T-cell (primary cell): ENCODE results near the gene BTG2. TPM values are rescaled to one million over a fixed set of nuclear protein-coding genes. Genes with fewer than 3 reads are reported as not detected.

Experiments
- ATAC-seq, 4 experiments: fragments of 200-7000 bp in 3 of 4; fragments of 150-1000 bp in 1 of 4; cut with Tn5 transposase; replicated peaks in 1 of 4; 1 replicate in 3 of 4; 2 replicates in 1 of 4; pipeline ENCODE4 v1.10.0; 2021; ENCODE audit warnings: moderate library complexity in 3 of 4, mild to moderate bottlenecking in 2 of 4, moderate number of reproducible peaks in 1 of 4
- CTCF ChIA-PET, 2 donors: fragments of 300-600 bp; sonication (Branson Sonifier 250); formaldehyde crosslinking; loops; one replicate each; lab custom pipeline; 2022; ENCODE audit warnings: antibody characterized with exemption in 2 of 2; lab: Charles Lee
- POLR2A ChIA-PET, 2 donors: fragments of 300-600 bp; sonication (Branson Sonifier 250); formaldehyde crosslinking; loops; one replicate each; lab custom pipeline; 2022; ENCODE audit warnings: antibody characterized with exemption in 2 of 2; lab: Charles Lee
- DNase-seq, 35 experiments: peaks; one replicate each; pipeline versions ENCODE4 v3.0.0 to v3.0.0-alpha.2; 2013 to 2023
- H3K27ac ChIP-seq: one replicate; pipeline ENCODE4 v1.5.1; 2013; ENCODE audit warnings: low read length
- H3K27me3 ChIP-seq, 2 experiments: replicated peaks in 1 of 2; 1 replicate in 1 of 2; 2 replicates in 1 of 2; pipeline versions ENCODE4 v1.6.1 to v1.7.0; 2013; ENCODE audit warnings: low read length in 1 of 2, mixed read lengths in 1 of 2; ENCODE audit not compliant: control insufficient read depth in 2 of 2, insufficient read depth in 2 of 2; ENCODE audit errors: extremely low read depth in 1 of 2
- H3K36me3 ChIP-seq, 2 donors: 1 replicate in 1 of 2; 2 replicates in 1 of 2; pipeline versions ENCODE4 v1.6.1 to v1.7.0; 2013; ENCODE audit warnings: low read length in 1 of 2; ENCODE audit not compliant: control insufficient read depth in 2 of 2, insufficient read depth in 1 of 2; ENCODE audit errors: extremely low read depth in 1 of 2
- H3K4me1 ChIP-seq, 2 experiments: 1 replicate in 1 of 2; 2 replicates in 1 of 2; pipeline versions ENCODE4 v1.6.1 to v1.7.0; 2013; ENCODE audit warnings: low read length in 2 of 2, mixed read lengths in 1 of 2; ENCODE audit not compliant: insufficient read depth in 2 of 2, control insufficient read depth in 1 of 2; ENCODE audit errors: extremely low read depth in 1 of 2
- H3K4me3 ChIP-seq, 2 donors: 1 replicate in 1 of 2; 2 replicates in 1 of 2; pipeline versions ENCODE4 v1.5.1 to v1.7.0; 2013; ENCODE audit warnings: mild to moderate bottlenecking in 2 of 2, low read length in 1 of 2, moderate library complexity in 1 of 2; ENCODE audit not compliant: control insufficient read depth in 1 of 2; ENCODE audit errors: extremely low read depth in 1 of 2
- H3K9me3 ChIP-seq: 2 replicates; pipeline ENCODE4 v1.7.0; 2013
- H3K27ac Mint-ChIP-seq, 2 donors: one replicate each; pipeline ENCODE4 v1.8.0; 2020 to 2021; ENCODE audit warnings: mild to moderate bottlenecking in 2 of 2, mixed read lengths in 2 of 2
- H3K27me3 Mint-ChIP-seq, 2 donors: one replicate each; pipeline ENCODE4 v1.8.0; 2021 to 2022; ENCODE audit warnings: mixed read lengths in 2 of 2
- H3K36me3 Mint-ChIP-seq: one replicate; pipeline ENCODE4 v1.8.0; 2021; ENCODE audit warnings: mixed read lengths
- H3K4me1 Mint-ChIP-seq, 3 donors: one replicate each; pipeline ENCODE4 v1.8.0; 2020 to 2022; ENCODE audit warnings: mixed read lengths in 3 of 3, mild to moderate bottlenecking in 1 of 3
- H3K4me3 Mint-ChIP-seq, 3 donors: one replicate each; pipeline ENCODE4 v1.8.0; 2020 to 2022; ENCODE audit warnings: mild to moderate bottlenecking in 3 of 3, mixed read lengths in 3 of 3, moderate library complexity in 3 of 3
- H3K9me3 Mint-ChIP-seq, 3 donors: one replicate each; pipeline ENCODE4 v1.8.0; 2020 to 2022; ENCODE audit warnings: mixed read lengths in 3 of 3
- WGBS: methylation state at CpG from one replicate; pipeline ENCODE4 v1.1.5; 2013; ENCODE audit warnings: missing lambda C conversion rate; ENCODE audit not compliant: insufficient coverage; 5-methylcytosine and 5-hydroxymethylcytosine counted together
- total RNA-seq, 35 experiments: library from RNA in 6 of 35; stranded (reverse) in 6 of 35; fragments of 120-200 nt in 1 of 35; gene quantifications; one replicate each; pipeline versions ENCODE4 v1.2.1 to v1.2.4 and lab custom pipeline; 2013 to 2026

BTG2 gene
- total RNA-seq, 5 donors from 2014 or later (not counting 1 experiment from before 2014, with no cell fraction given) = 172 to 655 (median 186) TPM

GRCh38 chr1:203306965-203307541, 1.7 kb downstream of the BTG2 start:
- WGBS = 19% methylated on average over 12 of the region's 21 CpGs
- DNase-seq (peak in 16 of 35 experiments; percentile 38 to 58 (median 46)), ATAC-seq (no peak)
- H3K9me3 ChIP-seq = no peaks in the 10 kb centered on the region
- peak overlapping the region; percentile 98 for H3K27ac ChIP-seq
- Mint-ChIP-seq H3K27me3 (no peaks in the 10 kb centered on the region), H3K36me3 (peaks cover 49% of the 10 kb centered on the region), H3K27ac (peak overlapping the region; percentile 94 to 96), H3K4me3 (peak overlapping the region; percentile 94 to 100 (median 98)), H3K9me3 (no peaks in the 10 kb centered on the region), H3K4me1 (peaks cover 68 to 78% (median 76%) of the 10 kb centered on the region in 3 donors)
- H3K4me1 ChIP-seq = peaks cover 23 to 72% of the 10 kb centered on the region in 2 experiments
- H3K27me3 ChIP-seq = no peaks in the 10 kb centered on the region
- ChIA-PET POLR2A (interaction anchor here (0.5 to 9.7 kb wide), 25 partner anchors 10 to 42 kb away, joined by 3 to 366 read pairs (median 7); no protein-coding TSS in a partner anchor), CTCF (interaction anchor here (0.7 to 6.1 kb wide), 19 partner anchors 14 to 288 kb away, joined by 3 to 80 read pairs (median 5); no protein-coding TSS in a partner anchor)
- peaks cover 9 to 47% of the 10 kb centered on the region in 2 donors for H3K36me3 ChIP-seq
- H3K4me3 ChIP-seq = peak overlapping the region; percentile 100

GRCh38 chr1:203307641-203308126, 2.4 kb downstream of the BTG2 start:
- no peaks in the 10 kb centered on the region for H3K9me3 ChIP-seq
- WGBS = 22% methylated on average over 1 of the region's 3 CpGs
- no peaks in the 10 kb centered on the region for H3K27me3 ChIP-seq
- ChIA-PET POLR2A (interaction anchor here (0.5 to 9.7 kb wide), 23 partner anchors 9 to 375 kb away, joined by 3 to 366 read pairs (median 7); no protein-coding TSS in a partner anchor), CTCF (interaction anchor here (0.7 to 6.1 kb wide), 18 partner anchors 14 to 287 kb away, joined by 3 to 80 read pairs (median 5); no protein-coding TSS in a partner anchor)
- Mint-ChIP-seq H3K4me3 (peak overlapping the region; percentile 94 to 100 (median 98)), H3K36me3 (peaks cover 49% of the 10 kb centered on the region), H3K27me3 (no peaks in the 10 kb centered on the region), H3K9me3 (no peaks in the 10 kb centered on the region), H3K27ac (peak overlapping the region; percentile 94 to 96), H3K4me1 (peaks cover 69 to 80% (median 75%) of the 10 kb centered on the region in 3 donors)
- peak overlapping the region; percentile 100 for H3K4me3 ChIP-seq
- DNase-seq (no peak), ATAC-seq (no peak)
- H3K4me1 ChIP-seq = peaks cover 23 to 75% of the 10 kb centered on the region in 2 experiments
- H3K27ac ChIP-seq = peak overlapping the region; percentile 98
- H3K36me3 ChIP-seq = peaks cover 9 to 47% of the 10 kb centered on the region in 2 donors

DNA sequence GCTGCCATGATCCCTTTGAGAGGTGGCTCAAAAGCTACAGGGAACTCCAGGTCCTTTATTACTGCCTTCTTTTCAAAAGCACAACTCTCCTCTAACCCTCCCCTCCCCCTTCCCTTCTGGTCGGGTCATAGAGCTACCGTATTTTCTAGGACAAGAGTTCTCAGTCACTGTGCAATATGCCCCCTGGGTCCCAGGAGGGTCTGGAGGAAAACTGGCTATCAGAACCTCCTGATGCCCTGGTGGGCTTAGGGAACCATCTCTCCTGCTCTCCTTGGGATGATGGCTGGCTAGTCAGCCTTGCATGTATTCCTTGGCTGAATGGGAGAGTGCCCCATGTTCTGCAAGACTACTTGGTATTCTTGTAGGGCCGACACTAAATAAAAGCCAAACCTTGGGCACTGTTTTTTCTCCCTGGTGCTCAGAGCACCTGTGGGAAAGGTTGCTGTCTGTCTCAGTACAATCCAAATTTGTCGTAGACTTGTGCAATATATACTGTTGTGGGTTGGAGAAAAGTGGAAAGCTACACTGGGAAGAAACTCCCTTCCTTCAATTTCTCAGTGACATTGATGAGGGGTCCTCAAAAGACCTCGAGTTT, 3.1 kb downstream of the BTG2 start:
- Histone ChIP-seq H3K4me1 (peaks cover 21 to 74% of the 10 kb centered on the region in 2 experiments), H3K27me3 (no peaks in the 10 kb centered on the region), H3K36me3 (peaks cover 9 to 47% of the 10 kb centered on the region in 2 donors), H3K9me3 (no peaks in the 10 kb centered on the region), H3K4me3 (peak overlapping the region; percentile 100), H3K27ac (peak overlapping the region; percentile 98)
- Mint-ChIP-seq H3K9me3 (no peaks in the 10 kb centered on the region), H3K4me3 (peak overlapping the region; percentile 94 to 100 (median 98)), H3K27ac (peak overlapping the region; percentile 94 to 96), H3K27me3 (no peaks in the 10 kb centered on the region), H3K4me1 (peaks cover 68 to 79% (median 72%) of the 10 kb centered on the region in 3 donors), H3K36me3 (peaks cover 49% of the 10 kb centered on the region)
- ChIA-PET POLR2A (interaction anchor here (0.7 to 9.7 kb wide), 18 partner anchors 8 to 374 kb away, joined by 3 to 366 read pairs (median 11); no protein-coding TSS in a partner anchor), CTCF (interaction anchor here (0.6 to 6.1 kb wide), 17 partner anchors 13 to 1354 kb away, joined by 3 to 80 read pairs (median 5); no protein-coding TSS in a partner anchor)
- WGBS = 13% methylated on average over 3 of the region's 5 CpGs
- no peak for DNase-seq
- no peak for ATAC-seq

DNA sequence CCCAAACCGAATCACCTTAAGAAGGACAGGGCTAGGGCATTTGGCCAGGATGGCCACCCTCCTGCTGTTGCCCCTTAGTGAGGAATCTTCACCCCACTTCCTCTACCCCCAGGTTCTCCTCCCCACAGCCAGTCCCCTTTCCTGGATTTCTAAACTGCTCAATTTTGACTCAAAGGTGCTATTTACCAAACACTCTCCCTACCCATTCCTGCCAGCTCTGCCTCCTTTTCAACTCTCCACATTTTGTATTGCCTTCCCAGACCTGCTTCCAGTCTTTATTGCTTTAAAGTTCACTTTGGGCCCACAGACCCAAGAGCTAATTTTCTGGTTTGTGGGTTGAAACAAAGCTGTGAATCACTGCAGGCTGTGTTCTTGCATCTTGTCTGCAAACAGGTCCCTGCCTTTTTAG, 3.6 kb downstream of the BTG2 start:
- Histone ChIP-seq H3K27ac (peak overlapping the region; percentile 98), H3K27me3 (no peaks in the 10 kb centered on the region), H3K9me3 (no peaks in the 10 kb centered on the region), H3K4me3 (peak overlapping the region; percentile 100), H3K4me1 (peaks cover 17 to 69% of the 10 kb centered on the region in 2 experiments), H3K36me3 (peaks cover 9 to 47% of the 10 kb centered on the region in 2 donors)
- no CpG with 5 or more reads among the region's 1 CpG for WGBS
- POLR2A ChIA-PET = interaction anchor here (0.6 to 9.7 kb wide), 20 partner anchors 8 to 1977 kb away, joined by 3 to 366 read pairs (median 6); no protein-coding TSS in a partner anchor
- Mint-ChIP-seq H3K4me1 (peaks cover 68 to 79% (median 71%) of the 10 kb centered on the region in 3 donors), H3K9me3 (no peaks in the 10 kb centered on the region), H3K36me3 (peaks cover 49% of the 10 kb centered on the region), H3K27me3 (no peaks in the 10 kb centered on the region), H3K4me3 (peak overlapping the region; percentile 94 to 100 (median 98)), H3K27ac (peak overlapping the region; percentile 94 to 96)
- DNase-seq (peak in 1 of 35 experiments; percentile 24), ATAC-seq (no peak)
- CTCF ChIA-PET = interaction anchor here (0.6 to 6.1 kb wide), 12 partner anchors 12 to 1355 kb away, joined by 3 to 80 read pairs (median 5); no protein-coding TSS in a partner anchor

DNA sequence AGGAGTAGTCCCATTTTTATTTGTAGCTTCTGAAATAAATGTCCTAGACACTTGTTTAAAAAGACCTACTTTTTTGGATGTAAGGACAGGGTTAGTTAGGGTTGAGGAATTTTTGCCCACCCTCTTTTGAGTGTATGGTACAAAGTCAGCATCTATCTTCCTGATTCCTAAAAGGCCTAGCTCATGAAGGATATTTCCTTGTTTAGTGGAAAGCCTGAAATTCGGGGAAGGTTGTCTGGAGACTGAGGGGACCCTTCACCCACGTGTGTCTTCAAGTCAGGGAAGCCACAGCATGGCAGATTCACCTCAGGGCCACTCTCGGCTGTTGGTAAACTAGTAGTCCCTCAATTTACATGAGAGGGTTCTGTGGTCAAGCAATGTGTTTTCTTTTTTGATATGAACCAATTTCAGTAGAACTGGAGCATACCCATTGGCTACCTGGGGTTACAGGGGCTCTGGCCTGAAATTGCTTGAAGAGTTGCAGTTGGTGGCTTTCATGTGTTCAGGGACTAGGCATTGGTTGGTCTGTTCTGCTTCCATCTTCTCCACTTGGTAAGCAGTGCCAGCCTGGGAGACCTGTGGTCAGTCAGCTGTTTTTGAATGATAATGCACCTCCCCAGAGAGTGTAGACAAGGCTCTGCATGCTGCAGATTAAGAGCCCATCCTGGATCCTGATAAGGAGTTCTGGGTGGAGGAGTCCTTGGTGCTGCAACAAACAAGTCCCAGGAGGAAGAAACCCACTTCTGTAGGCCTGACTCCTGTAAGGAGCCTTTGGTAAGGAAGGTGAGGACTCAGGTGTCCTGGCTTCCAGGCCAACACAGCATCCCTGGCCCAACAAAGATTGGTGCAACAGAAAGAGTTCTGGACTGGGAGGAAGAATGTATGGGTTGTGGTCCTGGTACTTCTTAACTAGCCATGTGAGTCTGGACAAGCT, 6.3 kb downstream of the BTG2 start:
- no peak overlapping the region for H3K4me3 ChIP-seq
- no peaks in the 10 kb centered on the region for H3K9me3 ChIP-seq
- DNase-seq (no peak), ATAC-seq (no peak)
- CTCF ChIA-PET = interaction anchor here in 1 of 2 donors (0.8 to 6.1 kb wide), 3 partner anchors 9 to 43 kb away, joined by 4 to 80 read pairs (median 65); no protein-coding TSS in a partner anchor
- Mint-ChIP-seq H3K4me3 (peak overlapping the region in 1 of 3 donors; percentile 100), H3K36me3 (peaks cover 43% of the 10 kb centered on the region), H3K27me3 (no peaks in the 10 kb centered on the region), H3K9me3 (no peaks in the 10 kb centered on the region), H3K27ac (peak overlapping the region; percentile 94 to 96), H3K4me1 (peaks cover 63 to 76% (median 67%) of the 10 kb centered on the region in 3 donors)
- peaks cover 9 to 47% of the 10 kb centered on the region in 2 donors for H3K36me3 ChIP-seq
- no peaks in the 10 kb centered on the region for H3K27me3 ChIP-seq
- POLR2A ChIA-PET = interaction anchor here (0.6 to 9.7 kb wide), 8 partner anchors 12 to 548 kb away, joined by 3 to 366 read pairs (median 12); no protein-coding TSS in a partner anchor
- peaks cover 9 to 55% of the 10 kb centered on the region in 2 experiments for H3K4me1 ChIP-seq
- 33% methylated on average over 1 of the region's 3 CpGs for WGBS
- H3K27ac ChIP-seq = no peak overlapping the region
